Upper lobe of right lung (tissue), 1 donor: ENCODE measurements around the gene CCDC136. TPM values are rescaled to one million over a fixed set of nuclear protein-coding genes. Genes with fewer than 3 reads are reported as not detected.

ENCODE experiments used
- ATAC-seq: fragments of 200-7000 bp; cut with Tn5 transposase; one replicate; pipeline ENCODE4 v1.9.1; 2020; ENCODE audit warnings: mild to moderate bottlenecking, moderate library complexity
- DNase-seq: peaks from one replicate; pipeline ENCODE4 v3.0.0-alpha.2; 2020
- H3K27ac ChIP-seq: fragments of 200-600 bp; one replicate; pipeline ENCODE4 v1.8.0; 2022
- H3K27me3 ChIP-seq: fragments of 200-600 bp; one replicate; pipeline ENCODE4 v1.8.0; 2022; ENCODE audit warnings: mild to moderate bottlenecking
- H3K36me3 ChIP-seq: fragments of 200-600 bp; one replicate; pipeline ENCODE4 v1.8.0; 2022
- H3K4me1 ChIP-seq: fragments of 200-600 bp; one replicate; pipeline ENCODE4 v1.8.0; 2022
- H3K4me3 ChIP-seq: fragments of 200-600 bp; one replicate; pipeline ENCODE4 v1.8.0; 2022; ENCODE audit warnings: mild to moderate bottlenecking
- H3K9me3 ChIP-seq: fragments of 200-600 bp; one replicate; pipeline ENCODE4 v1.8.0; 2022
- CTCF ChIP-seq: fragments of 200-600 bp; IDR thresholded peaks from one replicate; pipeline ENCODE4 v1.8.0; 2022; ENCODE audit warnings: antibody characterized with exemption
- intact Hi-C: fragments of 100-400 bp; cut with DNase I; formaldehyde crosslinking; loops from one replicate; pipeline ENCODE4 v1.11.0; 2022
- total RNA-seq: library from RNA; stranded (reverse); fragmentation: NEBNext Ultra II Directional; extraction: Animal tissue kit (Norgen Biotek cat#: 25700); gene quantifications from one replicate; pipeline ENCODE4 v1.2.1, GENCODE V29; 2021
- donor health status: DM: no; HTN: yes; CAD: no; lungs with severe emphysema.

The CCDC136 gene
- total RNA-seq, 1 donor from 2014 or later = 3.1 TPM

- Histone ChIP-seq H3K27ac (no peak overlapping the region), H3K9me3 (no peaks in the 10 kb centered on the region), H3K4me1 (peaks cover 16% of the 10 kb centered on the region), H3K4me3 (no peak overlapping the region), H3K27me3 (peaks cover 11% of the 10 kb centered on the region), H3K36me3 (peaks cover 15% of the 10 kb centered on the region)
- intact Hi-C loops = no loop called here
- DNase-seq (no peak), ATAC-seq (no peak)
- no peak for TF ChIP-seq CTCF
Observed at GRCh38 chr7:128867241-128867640, 75.5 kb downstream of the CCDC136 start.

DNA sequence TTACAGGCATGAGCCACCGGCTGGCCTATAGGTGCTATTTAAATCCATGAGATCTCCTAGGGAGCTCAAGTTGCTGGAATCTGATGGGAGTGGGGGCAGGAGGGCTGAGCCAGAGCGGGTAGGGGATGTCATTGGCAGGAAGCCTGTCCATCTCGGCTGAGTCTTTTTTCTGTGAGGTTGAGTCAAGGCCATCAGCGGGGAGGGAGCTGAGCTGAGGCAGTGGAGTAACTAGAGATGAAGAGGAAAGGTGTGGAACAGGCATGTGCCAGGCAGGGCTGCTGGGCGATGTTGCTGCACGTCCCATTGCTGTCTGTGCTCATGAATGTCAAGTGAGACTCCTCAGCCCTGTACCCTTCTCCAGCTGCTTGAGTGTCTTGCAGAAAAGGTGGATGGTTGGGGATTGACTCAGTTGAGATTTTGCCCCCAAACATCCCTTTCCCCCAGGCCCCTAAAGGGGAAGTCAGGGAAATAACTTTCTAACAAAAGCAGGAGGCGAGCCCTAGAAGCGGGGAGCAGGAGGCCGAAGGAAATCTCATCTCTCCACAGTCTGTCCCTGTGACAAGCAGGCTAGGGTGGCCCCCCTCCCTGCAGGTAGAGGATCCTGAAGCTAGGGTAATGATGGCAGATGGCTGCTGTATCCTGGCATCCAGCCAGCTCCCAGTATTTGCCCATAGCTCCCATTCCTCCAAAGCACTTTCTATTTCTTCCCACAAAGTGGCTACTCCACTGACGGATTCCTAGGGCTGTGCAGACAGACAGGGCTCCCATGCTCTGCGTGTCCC, 76.3 kb downstream of the CCDC136 start:
- Histone ChIP-seq H3K27ac (no peak overlapping the region), H3K27me3 (peaks cover 11% of the 10 kb centered on the region), H3K36me3 (peaks cover 15% of the 10 kb centered on the region), H3K4me1 (peaks cover 15% of the 10 kb centered on the region), H3K4me3 (no peak overlapping the region), H3K9me3 (no peaks in the 10 kb centered on the region)
- intact Hi-C loops = no loop called here
- DNase-seq (no peak), ATAC-seq (no peak)
- TF ChIP-seq CTCF = no peak

DNA sequence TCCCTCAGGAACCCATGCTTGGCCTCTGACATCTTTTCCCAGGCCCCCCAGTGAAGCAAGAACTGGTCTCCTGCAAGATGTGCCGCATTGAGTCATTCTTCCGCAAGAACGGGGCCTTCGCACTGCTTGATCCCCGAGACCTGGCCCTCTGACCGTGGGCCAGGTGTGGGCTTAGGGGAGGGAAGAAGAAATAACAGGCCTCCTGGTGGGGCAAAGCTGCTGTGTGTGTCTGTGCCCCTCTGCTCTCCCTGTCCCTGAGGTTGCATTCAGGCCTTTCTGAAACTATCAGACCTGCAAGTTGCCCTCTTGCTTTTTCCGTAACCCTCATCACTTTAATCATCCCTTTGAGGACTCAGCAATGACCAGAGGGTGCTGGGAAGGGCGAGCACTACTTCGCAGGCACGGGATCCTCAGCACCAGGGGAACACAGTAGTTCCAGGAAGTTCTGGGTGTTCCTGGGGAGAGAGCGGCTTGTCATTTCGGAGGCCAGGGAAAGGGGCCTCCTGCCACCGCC, 76.9 kb downstream of the CCDC136 start:
- Histone ChIP-seq H3K4me1 (peaks cover 13% of the 10 kb centered on the region), H3K9me3 (no peaks in the 10 kb centered on the region), H3K27me3 (peaks cover 11% of the 10 kb centered on the region), H3K4me3 (peak overlapping the region; percentile 61), H3K27ac (no peak overlapping the region), H3K36me3 (peaks cover 15% of the 10 kb centered on the region)
- ATAC-seq (peak; percentile 19), DNase-seq (no peak)
- no peak for TF ChIP-seq CTCF
- intact Hi-C loops = no loop called here

DNA sequence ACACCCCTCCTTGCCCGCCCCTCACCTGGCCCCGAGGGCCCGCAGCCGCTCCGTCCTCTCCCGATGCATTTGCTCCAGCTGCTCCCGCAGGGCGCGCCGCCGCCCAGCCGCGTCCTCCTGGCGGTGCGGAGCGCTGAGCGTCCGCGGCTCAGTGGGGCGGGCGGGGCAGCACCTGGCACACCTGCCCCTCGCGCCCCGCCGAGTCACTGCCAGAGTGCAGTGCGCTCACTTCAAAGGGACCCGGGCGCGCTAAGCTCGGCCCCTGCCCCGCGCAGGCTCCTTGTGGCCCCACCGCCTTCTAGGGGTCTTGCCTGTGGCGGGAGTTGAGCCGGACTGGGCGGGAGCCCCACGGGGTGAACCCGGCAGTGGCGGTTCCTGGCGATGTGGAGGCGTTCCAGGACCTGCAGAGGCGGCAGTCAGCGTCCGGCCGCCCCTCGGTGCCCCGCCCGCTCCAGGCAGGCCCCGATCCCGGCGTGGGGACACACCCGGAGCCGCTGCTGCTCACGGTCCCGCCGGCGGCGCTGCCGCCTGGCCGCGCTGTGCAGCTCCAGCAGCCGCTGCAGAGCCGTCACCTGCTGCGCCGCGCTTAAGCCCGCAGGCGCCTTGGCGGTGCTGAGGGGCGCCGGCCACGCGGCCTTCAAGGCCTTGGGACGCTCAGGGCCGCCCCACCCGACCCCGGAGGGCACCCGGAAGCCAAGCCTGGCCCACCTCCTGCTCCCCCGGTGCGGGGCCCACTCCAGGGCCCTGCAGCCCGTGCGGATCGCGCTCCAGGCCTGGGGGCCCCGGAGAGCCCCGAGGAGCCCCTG, 77.6 kb downstream of the CCDC136 start:
- no peak overlapping the region for H3K27ac ChIP-seq
- DNase-seq = peak; percentile 83
- H3K36me3 ChIP-seq = peaks cover 15% of the 10 kb centered on the region
- peaks cover 11% of the 10 kb centered on the region for H3K27me3 ChIP-seq
- TF ChIP-seq CTCF = no peak
- H3K9me3 ChIP-seq = no peaks in the 10 kb centered on the region
- H3K4me3 ChIP-seq = peak overlapping the region; percentile 61
- peaks cover 8% of the 10 kb centered on the region for H3K4me1 ChIP-seq
- intact Hi-C loops = no loop called here
- ATAC-seq = peak; percentile 87

GRCh38 chr7:128869944-128870285, 78.1 kb downstream of the CCDC136 start:
- Histone ChIP-seq H3K27ac (no peak overlapping the region), H3K4me1 (peaks cover 8% of the 10 kb centered on the region), H3K4me3 (peak overlapping the region; percentile 61), H3K9me3 (no peaks in the 10 kb centered on the region), H3K27me3 (peaks cover 11% of the 10 kb centered on the region), H3K36me3 (peaks cover 11% of the 10 kb centered on the region)
- DNase-seq (no peak), ATAC-seq (no peak)
- TF ChIP-seq CTCF = no peak
- intact Hi-C loops = no loop called here
